ENCODE measurements around the gene POLR3H.
"Not testable (repeated sequence)": the region's sequence is repeated elsewhere in the genome, so short reads cannot be mapped to it uniquely, and the experiment has no call there.

The POLR3H gene

DNA sequence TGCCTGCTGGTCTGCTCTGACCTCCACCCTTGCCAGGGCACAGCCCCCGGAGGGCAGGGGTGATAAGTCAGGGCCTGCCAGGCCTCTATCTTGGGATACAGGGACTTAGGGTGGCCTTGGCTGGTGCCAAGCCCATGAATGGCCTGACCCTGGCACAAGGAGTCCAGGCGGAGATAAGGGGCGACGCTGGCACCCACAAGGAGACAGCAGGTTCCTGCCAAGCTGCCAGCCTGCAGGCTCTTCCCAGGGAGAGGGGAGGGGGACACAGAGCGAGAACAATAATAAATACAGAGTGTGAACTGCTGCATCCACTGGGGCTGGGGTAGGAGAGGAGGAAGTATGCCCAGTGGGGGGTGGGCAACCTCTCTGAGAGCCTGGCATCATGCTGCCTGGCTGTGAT lies 17.5 kb upstream of the POLR3H start:
- ATAC-seq (ENCODE audit: insufficient read depth, low read depth): no peak
- H3K4me3 ChIP-seq (ENCODE audit: low read depth in 1 of 2, low read length in 2 of 2): no peak overlapping the region
- no peaks in the 10 kb centered on the region for H3K36me3 ChIP-seq (ENCODE audit: insufficient read depth, low read length)
- no peaks in the 10 kb centered on the region for H3K4me1 ChIP-seq (ENCODE audit: insufficient read depth, low read length)
- no peaks in the 10 kb centered on the region for H3K79me2 ChIP-seq (ENCODE audit: insufficient read depth, low read length)
- peaks cover 20% of the 10 kb centered on the region for H3K27me3 ChIP-seq (ENCODE audit: insufficient read depth, low read length, poor library complexity)
- DNase-seq: no peak
- TF ChIP-seq, protein P1, sequence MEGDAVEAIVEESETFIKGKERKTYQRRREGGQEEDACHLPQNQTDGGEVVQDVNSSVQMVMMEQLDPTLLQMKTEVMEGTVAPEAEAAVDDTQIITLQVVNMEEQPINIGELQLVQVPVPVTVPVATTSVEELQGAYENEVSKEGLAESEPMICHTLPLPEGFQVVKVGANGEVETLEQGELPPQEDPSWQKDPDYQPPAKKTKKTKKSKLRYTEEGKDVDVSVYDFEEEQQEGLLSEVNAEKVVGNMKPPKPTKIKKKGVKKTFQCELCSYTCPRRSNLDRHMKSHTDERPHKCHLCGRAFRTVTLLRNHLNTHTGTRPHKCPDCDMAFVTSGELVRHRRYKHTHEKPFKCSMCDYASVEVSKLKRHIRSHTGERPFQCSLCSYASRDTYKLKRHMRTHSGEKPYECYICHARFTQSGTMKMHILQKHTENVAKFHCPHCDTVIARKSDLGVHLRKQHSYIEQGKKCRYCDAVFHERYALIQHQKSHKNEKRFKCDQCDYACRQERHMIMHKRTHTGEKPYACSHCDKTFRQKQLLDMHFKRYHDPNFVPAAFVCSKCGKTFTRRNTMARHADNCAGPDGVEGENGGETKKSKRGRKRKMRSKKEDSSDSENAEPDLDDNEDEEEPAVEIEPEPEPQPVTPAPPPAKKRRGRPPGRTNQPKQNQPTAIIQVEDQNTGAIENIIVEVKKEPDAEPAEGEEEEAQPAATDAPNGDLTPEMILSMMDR (IDR thresholded peaks at IDR 0.05; ENCODE audit: borderline replicate concordance, extremely low read depth, low read length, poor library complexity, severe bottlenecking): no peak
- TF ChIP-seq EZH2 (IDR thresholded peaks at IDR 0.05; ENCODE audit: borderline replicate concordance, low read depth, low read length, severe bottlenecking): no peak
- no peak overlapping the region for H3K9ac ChIP-seq (ENCODE audit: low read depth, low read length)
- no peak overlapping the region for H2AFZ ChIP-seq (ENCODE audit: low read depth, low read length)
- H3K4me2 ChIP-seq (ENCODE audit: insufficient read depth, low read length): no peak overlapping the region
- H3K9me3 ChIP-seq (ENCODE audit: insufficient read depth, low read length, severe bottlenecking): no peaks in the 10 kb centered on the region
- no peak overlapping the region for H3K27ac ChIP-seq (ENCODE audit: low read length)
- 0 out of 2 replicates have a peak, but pooled peaks cover 3% of the 10 kb centered on the region for H4K20me1 ChIP-seq (ENCODE audit: insufficient read depth, low read length)

DNA sequence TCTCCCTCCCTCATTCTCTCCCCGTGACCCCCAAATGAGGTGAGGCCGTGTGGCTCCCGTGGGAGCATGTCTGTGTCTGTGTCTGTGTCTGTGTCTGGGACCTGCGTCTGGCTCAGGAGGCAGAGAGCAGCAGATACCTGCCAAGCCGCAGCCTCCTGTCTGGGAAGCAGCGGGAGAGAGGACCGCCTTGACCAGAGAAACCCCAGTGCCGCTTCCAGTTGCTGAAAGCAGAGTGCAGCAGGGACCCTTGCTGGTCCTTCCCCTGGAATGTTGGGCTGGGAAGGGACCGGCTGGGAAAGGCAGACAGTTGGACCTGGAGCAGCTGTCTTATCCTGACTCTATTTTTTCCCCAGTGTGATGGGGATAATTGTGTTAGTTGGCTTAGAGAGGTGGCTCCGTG lies 17.1 kb upstream of the POLR3H start:
- ATAC-seq (ENCODE audit: insufficient read depth, low read depth) (no peak), DNase-seq (no peak)
- no peaks in the 10 kb centered on the region for H3K4me1 ChIP-seq (ENCODE audit: insufficient read depth, low read length)
- H3K9ac ChIP-seq (ENCODE audit: low read depth, low read length): no peak overlapping the region
- H3K27me3 ChIP-seq (ENCODE audit: insufficient read depth, low read length, poor library complexity): peaks cover 20% of the 10 kb centered on the region
- no peak overlapping the region for H3K27ac ChIP-seq (ENCODE audit: low read length)
- no peaks in the 10 kb centered on the region for H3K36me3 ChIP-seq (ENCODE audit: insufficient read depth, low read length)
- H3K4me2 ChIP-seq (ENCODE audit: insufficient read depth, low read length): no peak overlapping the region
- TF ChIP-seq EZH2 (IDR thresholded peaks at IDR 0.05; ENCODE audit: borderline replicate concordance, low read depth, low read length, severe bottlenecking): no peak
- TF ChIP-seq, protein P1 (IDR thresholded peaks at IDR 0.05; ENCODE audit: borderline replicate concordance, extremely low read depth, low read length, poor library complexity, severe bottlenecking): no peak
- no peak overlapping the region for H2AFZ ChIP-seq (ENCODE audit: low read depth, low read length)
- no peaks in the 10 kb centered on the region for H3K79me2 ChIP-seq (ENCODE audit: insufficient read depth, low read length)
- no peaks in the 10 kb centered on the region for H3K9me3 ChIP-seq (ENCODE audit: insufficient read depth, low read length, severe bottlenecking)
- 0 out of 2 replicates have a peak, but pooled peaks cover 3% of the 10 kb centered on the region for H4K20me1 ChIP-seq (ENCODE audit: insufficient read depth, low read length)
- H3K4me3 ChIP-seq (ENCODE audit: low read depth in 1 of 2, low read length in 2 of 2): no peak overlapping the region

DNA sequence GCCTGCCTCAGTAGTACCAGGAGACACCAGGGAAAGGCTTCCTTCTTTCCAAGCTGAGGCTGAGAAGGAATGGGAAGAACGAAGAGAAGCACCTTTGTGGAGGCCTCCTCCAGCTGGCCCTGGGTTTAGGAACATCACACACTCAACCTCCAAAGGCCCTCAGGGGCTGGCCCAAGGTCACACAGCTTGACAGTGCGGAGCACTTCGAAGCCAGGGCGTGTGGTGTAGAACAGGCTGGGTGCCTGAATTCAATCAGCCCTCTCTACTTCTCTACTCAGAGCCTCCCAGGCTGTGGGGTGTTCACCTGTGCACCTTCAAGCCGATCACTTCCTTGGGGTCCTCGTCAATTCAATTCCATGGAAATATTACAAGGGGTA lies 15.8 kb upstream of the POLR3H start:
- ATAC-seq (ENCODE audit: insufficient read depth, low read depth) (no peak), DNase-seq (no peak)
- Histone ChIP-seq H4K20me1 (ENCODE audit: insufficient read depth, low read length) (0 out of 2 replicates have a peak, but pooled peaks cover 3% of the 10 kb centered on the region), H3K79me2 (ENCODE audit: insufficient read depth, low read length) (no peaks in the 10 kb centered on the region), H3K9ac (ENCODE audit: low read depth, low read length) (no peak overlapping the region), H3K9me3 (ENCODE audit: insufficient read depth, low read length, severe bottlenecking) (no peaks in the 10 kb centered on the region), H3K27ac (ENCODE audit: low read length) (no peak overlapping the region), H2AFZ (ENCODE audit: low read depth, low read length) (no peak overlapping the region), H3K36me3 (ENCODE audit: insufficient read depth, low read length) (no peaks in the 10 kb centered on the region), H3K4me2 (ENCODE audit: insufficient read depth, low read length) (no peak overlapping the region), H3K27me3 (ENCODE audit: insufficient read depth, low read length, poor library complexity) (peaks cover 20% of the 10 kb centered on the region), H3K4me3 (ENCODE audit: low read depth in 1 of 2, low read length in 2 of 2) (no peak overlapping the region), H3K4me1 (ENCODE audit: insufficient read depth, low read length) (no peaks in the 10 kb centered on the region)
- TF ChIP-seq, protein P1 (IDR thresholded peaks at IDR 0.05; ENCODE audit: borderline replicate concordance, extremely low read depth, low read length, poor library complexity, severe bottlenecking): no peak
- TF ChIP-seq EZH2 (IDR thresholded peaks at IDR 0.05; ENCODE audit: borderline replicate concordance, low read depth, low read length, severe bottlenecking): no peak

DNA sequence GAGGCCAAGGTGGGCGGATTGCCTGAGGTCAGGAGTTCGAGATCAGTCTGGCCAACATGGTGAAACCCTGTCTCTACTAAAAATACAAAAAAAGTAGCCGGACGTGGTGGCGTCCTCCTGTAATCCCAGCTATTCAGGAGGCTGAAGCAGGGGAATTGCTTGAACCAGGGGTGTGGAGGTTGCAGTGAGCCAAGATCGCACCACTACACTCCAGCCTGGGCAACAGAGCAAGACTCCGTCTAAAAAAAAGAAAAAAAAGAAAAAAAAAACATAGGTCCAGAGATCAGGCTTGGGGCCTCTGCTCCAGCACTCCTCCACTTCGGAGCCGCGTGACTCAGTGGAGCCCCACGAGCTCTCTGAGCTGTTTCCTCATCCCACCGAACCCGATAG lies 14.0 kb upstream of the POLR3H start:
- H3K9me3 ChIP-seq (ENCODE audit: insufficient read depth, low read length, severe bottlenecking); DNase-seq; H2AFZ ChIP-seq (ENCODE audit: low read depth, low read length); H3K9ac ChIP-seq (ENCODE audit: low read depth, low read length); H3K4me3 ChIP-seq (ENCODE audit: low read depth in 1 of 2, low read length in 2 of 2); ATAC-seq (ENCODE audit: insufficient read depth, low read depth); H3K79me2 ChIP-seq (ENCODE audit: insufficient read depth, low read length); H4K20me1 ChIP-seq (ENCODE audit: insufficient read depth, low read length); H3K4me1 ChIP-seq (ENCODE audit: insufficient read depth, low read length); H3K27ac ChIP-seq (ENCODE audit: low read length); H3K4me2 ChIP-seq (ENCODE audit: insufficient read depth, low read length); H3K36me3 ChIP-seq (ENCODE audit: insufficient read depth, low read length): not testable (repeated sequence)
- peaks cover 20% of the 10 kb centered on the region for H3K27me3 ChIP-seq (ENCODE audit: insufficient read depth, low read length, poor library complexity)

Data from DND-41 (cell line).